ENCODE data around the gene SRPK2.

DNA sequence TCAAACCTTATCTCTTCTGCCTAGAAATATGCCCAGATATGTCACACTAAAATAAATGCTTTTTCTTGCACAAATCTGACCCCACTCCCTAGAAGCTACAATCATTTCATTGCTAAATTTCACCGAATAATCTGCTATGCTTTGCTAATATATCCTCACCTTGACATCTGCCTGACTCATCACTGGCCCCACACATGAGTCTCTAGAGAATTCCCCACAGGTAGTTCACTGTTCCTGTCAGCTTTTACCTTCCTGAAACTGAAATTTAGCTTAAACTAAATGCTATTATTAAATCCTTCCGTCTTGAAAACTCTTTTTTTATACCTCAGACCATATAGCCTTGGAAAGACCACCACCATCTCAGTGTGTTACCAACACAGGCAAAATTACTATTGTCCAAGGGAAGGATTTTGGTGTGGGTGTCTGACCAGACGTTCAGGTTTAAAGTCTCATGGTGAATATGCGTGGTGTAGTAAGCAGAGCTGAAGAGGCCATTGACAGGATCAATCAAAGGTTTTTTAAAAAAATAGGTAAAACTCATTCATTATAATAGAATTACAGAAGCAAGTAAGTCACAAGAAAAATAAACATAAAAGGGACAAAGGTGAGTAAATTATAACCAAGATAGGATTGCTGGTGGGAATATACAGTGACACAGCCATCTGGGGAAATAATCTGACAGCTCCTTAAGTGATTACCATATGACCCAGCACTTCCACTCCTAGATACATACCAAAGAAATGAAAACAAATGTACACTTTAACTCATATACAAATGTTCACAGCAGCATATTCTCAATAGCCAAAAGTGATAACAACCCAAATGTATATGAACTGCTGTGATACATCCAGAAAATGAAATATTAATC, 201.2 kb downstream of the SRPK2 start:
- TF ChIP-seq, protein P1, sequence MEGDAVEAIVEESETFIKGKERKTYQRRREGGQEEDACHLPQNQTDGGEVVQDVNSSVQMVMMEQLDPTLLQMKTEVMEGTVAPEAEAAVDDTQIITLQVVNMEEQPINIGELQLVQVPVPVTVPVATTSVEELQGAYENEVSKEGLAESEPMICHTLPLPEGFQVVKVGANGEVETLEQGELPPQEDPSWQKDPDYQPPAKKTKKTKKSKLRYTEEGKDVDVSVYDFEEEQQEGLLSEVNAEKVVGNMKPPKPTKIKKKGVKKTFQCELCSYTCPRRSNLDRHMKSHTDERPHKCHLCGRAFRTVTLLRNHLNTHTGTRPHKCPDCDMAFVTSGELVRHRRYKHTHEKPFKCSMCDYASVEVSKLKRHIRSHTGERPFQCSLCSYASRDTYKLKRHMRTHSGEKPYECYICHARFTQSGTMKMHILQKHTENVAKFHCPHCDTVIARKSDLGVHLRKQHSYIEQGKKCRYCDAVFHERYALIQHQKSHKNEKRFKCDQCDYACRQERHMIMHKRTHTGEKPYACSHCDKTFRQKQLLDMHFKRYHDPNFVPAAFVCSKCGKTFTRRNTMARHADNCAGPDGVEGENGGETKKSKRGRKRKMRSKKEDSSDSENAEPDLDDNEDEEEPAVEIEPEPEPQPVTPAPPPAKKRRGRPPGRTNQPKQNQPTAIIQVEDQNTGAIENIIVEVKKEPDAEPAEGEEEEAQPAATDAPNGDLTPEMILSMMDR (IDR thresholded peaks at IDR 0.05; ENCODE audit: low read depth, low read length) = no peak
- TF ChIP-seq MYC (IDR thresholded peaks at IDR 0.05; ENCODE audit: low read depth, low read length) (no peak), POLR2A (IDR thresholded peaks at IDR 0.05; ENCODE audit: extremely low read depth, insufficient read length) (no peak)
- TF ChIP-seq, protein P2, sequence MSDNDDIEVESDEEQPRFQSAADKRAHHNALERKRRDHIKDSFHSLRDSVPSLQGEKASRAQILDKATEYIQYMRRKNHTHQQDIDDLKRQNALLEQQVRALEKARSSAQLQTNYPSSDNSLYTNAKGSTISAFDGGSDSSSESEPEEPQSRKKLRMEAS (IDR thresholded peaks at IDR 0.05; ENCODE audit: low read depth, low read length) = no peak

Data from NB4 (cell line).